BE2C (cell line): ENCODE measurements around the gene RALGAPA2.

ENCODE experiments used
- DNase-seq: peaks from one replicate; pipeline ENCODE4 v3.0.0-alpha.2; 2020
- H3K27me3 ChIP-seq: fragments of 250-450 bp; sonication (Bioruptor Pico); 2 replicates; pipeline ENCODE4 v1.5.1; 2020; ENCODE audit warnings: mild to moderate bottlenecking
- H3K36me3 ChIP-seq: fragments of 250-450 bp; sonication (Bioruptor Pico); 2 replicates; pipeline ENCODE4 v1.5.1; 2020; ENCODE audit warnings: mild to moderate bottlenecking
- H3K4me1 ChIP-seq: fragments of 250-450 bp; sonication (Bioruptor Pico); 2 replicates; pipeline ENCODE4 v1.5.1; 2020
- H3K4me3 ChIP-seq: 2 replicates; pipeline ENCODE4 v1.5.1; 2011; ENCODE audit warnings: low read depth, low read length
- H3K9me3 ChIP-seq: fragments of 250-450 bp; sonication (Bioruptor Pico); 2 replicates; pipeline ENCODE4 v1.5.1; 2020
- CTCF ChIP-seq: IDR thresholded peaks from 2 replicates; pipeline ENCODE4 v1.5.1; 2012; ENCODE audit warnings: mild to moderate bottlenecking, low read depth, low read length

RALGAPA2 gene

GRCh38 chr20:20530428-20531151 is 181.9 kb downstream of the RALGAPA2 start:
- H3K9me3 ChIP-seq, result no peaks in the 10 kb centered on the region
- TF ChIP-seq CTCF, result no peak
- no peak overlapping the region for H3K4me3 ChIP-seq
- no peaks in the 10 kb centered on the region for H3K27me3 ChIP-seq
- no peak for DNase-seq
- no peaks in the 10 kb centered on the region for H3K4me1 ChIP-seq
- H3K36me3 ChIP-seq, result no peaks in the 10 kb centered on the region

GRCh38 chr20:20529597-20529996 is 182.8 kb downstream of the RALGAPA2 start:
- Histone ChIP-seq H3K4me1 (no peaks in the 10 kb centered on the region), H3K4me3 (no peak overlapping the region), H3K9me3 (no peaks in the 10 kb centered on the region), H3K27me3 (no peaks in the 10 kb centered on the region), H3K36me3 (no peaks in the 10 kb centered on the region)
- no peak for DNase-seq
- TF ChIP-seq CTCF, result no peak

- H3K27me3 ChIP-seq, result no peaks in the 10 kb centered on the region
- DNase-seq, result no peak
- H3K36me3 ChIP-seq, result no peaks in the 10 kb centered on the region
- peaks cover 4% of the 10 kb centered on the region; the same call in 1 of the 2 replicates for H3K4me1 ChIP-seq
- H3K4me3 ChIP-seq, result no peak overlapping the region
- H3K9me3 ChIP-seq, result no peaks in the 10 kb centered on the region
- TF ChIP-seq CTCF, result no peak
These were observed 183.6 kb downstream of the RALGAPA2 start for GRCh38 chr20:20528861-20529260.

- Histone ChIP-seq H3K4me3 (no peak overlapping the region), H3K4me1 (peaks cover 6% of the 10 kb centered on the region), H3K36me3 (no peaks in the 10 kb centered on the region), H3K9me3 (no peaks in the 10 kb centered on the region), H3K27me3 (no peaks in the 10 kb centered on the region)
- DNase-seq, result no peak
- no peak for TF ChIP-seq CTCF
These were observed 184.8 kb downstream of the RALGAPA2 start for GRCh38 chr20:20527661-20528060.

- Histone ChIP-seq H3K9me3 (no peaks in the 10 kb centered on the region), H3K4me3 (no peak overlapping the region), H3K4me1 (peaks cover 6% of the 10 kb centered on the region), H3K36me3 (no peaks in the 10 kb centered on the region), H3K27me3 (no peaks in the 10 kb centered on the region)
- no peak for DNase-seq
- no peak for TF ChIP-seq CTCF
These were observed 186.7 kb downstream of the RALGAPA2 start for GRCh38 chr20:20525756-20526155.

GRCh38 chr20:20525214-20525613 is 187.2 kb downstream of the RALGAPA2 start:
- Histone ChIP-seq H3K9me3 (no peaks in the 10 kb centered on the region), H3K4me3 (no peak overlapping the region), H3K27me3 (no peaks in the 10 kb centered on the region), H3K4me1 (peaks cover 6% of the 10 kb centered on the region), H3K36me3 (no peaks in the 10 kb centered on the region)
- DNase-seq, result no peak
- no peak for TF ChIP-seq CTCF
